ENCODE measurements around the gene FAM98B. TPM values are rescaled to one million over a fixed set of nuclear protein-coding genes. Genes with fewer than 3 reads are reported as not detected.

FAM98B gene
- total and polyA plus RNA-seq, 9 of the 15 experiments (the other 6 are each of a cell fraction or from before 2014, with no cell fraction given), result 3.1 to 42.0 (median 9.4) TPM

GRCh38 chr15:38528294-38528693 lies 74.4 kb downstream of the FAM98B start:
- WGBS (ENCODE audit: insufficient coverage, low coverage, missing lambda C conversion rate), result 15% methylated on average over 1 of the region's 1 CpG
- in situ Hi-C loops (cut with MboI), result no loop called here
- Histone ChIP-seq H3K9me3 (replicated peaks; ENCODE audit: control insufficient read depth, insufficient read depth, low read depth, low read length) (no peaks in the 10 kb centered on the region), H3K27ac (ENCODE audit: extremely low read depth, low read depth, low read length) (no peak overlapping the region), H3K27me3 (ENCODE audit: control insufficient read depth in 2 of 2, insufficient read depth in 2 of 2, low read length in 2 of 2) (no peaks in the 10 kb centered on the region), H3K4me1 (replicated peaks in 1 of 2; ENCODE audit: control insufficient read depth in 2 of 2, insufficient read depth in 2 of 2, low read length in 2 of 2) (peaks cover 0 to 3% of the 10 kb centered on the region in 2 experiments; a peak in 2 of 5 replicates), H3K79me2 (ENCODE audit: control insufficient read depth, insufficient read depth, low read length) (no peaks in the 10 kb centered on the region), H3K9ac (ENCODE audit: insufficient read depth in 1 of 2, low read depth in 2 of 2, low read length in 2 of 2) (no peak overlapping the region), H3K36me3 (ENCODE audit: control insufficient read depth, insufficient read depth, low read length) (no peaks in the 10 kb centered on the region), H2AFZ (ENCODE audit: low read depth, low read length) (no peak overlapping the region), H3K9me1 (ENCODE audit: control insufficient read depth, insufficient read depth, low read length) (no peaks in the 10 kb centered on the region), H3K4me2 (ENCODE audit: insufficient read depth, low read length) (no peak overlapping the region), H3K4me3 (no peak overlapping the region), H4K20me1 (replicated peaks; ENCODE audit: control insufficient read depth, insufficient read depth, low read length) (no peaks in the 10 kb centered on the region)
- DNase-seq (ENCODE audit: extremely low read depth in 1 of 4, low spot score in 3 of 4), result no peak
- POLR2A ChIA-PET, result no interaction called here
- intact Hi-C loops (cut with micrococcal nuclease), result no loop called here
- CTCF ChIA-PET (ENCODE audit: low intra/inter-chr PET ratio), result no interaction called here
- no TSS peak for BruUV-seq (replicated peaks)
- FAIRE-seq, result no peak
- no peak for ATAC-seq
- TF ChIP-seq SMARCA4 (IDR thresholded peaks at IDR 0.05) (peak; percentile 47; the same call in 1 of the 2 replicates), NFE2L1 (tag; IDR thresholded peaks at IDR 0.05; ENCODE audit: borderline replicate concordance, low read depth) (no peak), MYBL2 (IDR thresholded peaks at IDR 0.05; ENCODE audit: low read depth) (peak; percentile 55), MYBL2 (CRISPR knock-in tag; IDR thresholded peaks at IDR 0.05; ENCODE audit: borderline replicate concordance) (no peak), ADNP (tag; IDR thresholded peaks at IDR 0.05) (no peak), RBM15 (IDR thresholded peaks at IDR 0.05; ENCODE audit: insufficient read depth, low read length) (no peak), EZH2 (IDR thresholded peaks at IDR 0.05; ENCODE audit: borderline replicate concordance, low read depth, low read length) (no peak), ZNF655 (CRISPR knock-in tag; IDR thresholded peaks at IDR 0.05) (no peak), BCOR (IDR thresholded peaks at IDR 0.05) (no peak), JUN (IDR thresholded peaks at IDR 0.05; ENCODE audit: borderline replicate concordance, low read depth, low read length) (peak; percentile 67; the same call in 1 of the 2 replicates), JUN (CRISPR knock-in tag; IDR thresholded peaks at IDR 0.05; ENCODE audit: borderline replicate concordance) (no peak), ZNF133 (CRISPR knock-in tag; IDR thresholded peaks at IDR 0.05) (no peak), JUND (IDR thresholded peaks at IDR 0.05; ENCODE audit: borderline replicate concordance, low read depth, low read length) (peak; percentile 58; the same call in 1 of the 2 replicates), JUND (tag; IDR thresholded peaks at IDR 0.05; ENCODE audit: borderline replicate concordance, low read depth, low read length) (peak; percentile 55; the same call in 1 of the 3 replicates), CREB5 (CRISPR knock-in tag; IDR thresholded peaks at IDR 0.05) (no peak), FOSL1 (tag; conservative IDR thresholded peaks at IDR 0.05) (peak; percentile 87), ZNF41 (CRISPR knock-in tag; conservative IDR thresholded peaks at IDR 0.05) (no peak)
- TF ChIP-seq, protein P1, sequence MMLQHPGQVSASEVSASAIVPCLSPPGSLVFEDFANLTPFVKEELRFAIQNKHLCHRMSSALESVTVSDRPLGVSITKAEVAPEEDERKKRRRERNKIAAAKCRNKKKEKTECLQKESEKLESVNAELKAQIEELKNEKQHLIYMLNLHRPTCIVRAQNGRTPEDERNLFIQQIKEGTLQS (IDR thresholded peaks at IDR 0.05), result peak; percentile 42; the same call in 1 of the 2 replicates
- TF ChIP-seq, protein P1 (CRISPR knock-in tag; conservative IDR thresholded peaks at IDR 0.05), result no peak
